Pancreas (tissue), 10 donors: ENCODE data around the gene ABCA7. TPM values are rescaled to one million over a fixed set of nuclear protein-coding genes. Genes with fewer than 3 reads are reported as not detected.

ENCODE experiments used
- ATAC-seq, 4 donors: fragments of 200-7000 bp; cut with Tn5 transposase; one replicate each; pipeline versions ENCODE4 v1.8.0 to v1.9.1; 2020; ENCODE audit warnings: mild to moderate bottlenecking in 4 of 4, moderate library complexity in 4 of 4
- DNase-seq, 6 donors: peaks; one replicate each; pipeline ENCODE4 v3.0.0-alpha.2; 2020
- FAIRE-seq: peaks from 2 replicates; lab custom pipeline; 2012; peaks lifted over from hg19 to GRCh38; lab: Jason Lieb, UNC
- H3K27ac ChIP-seq, 4 donors: fragments of 200-600 bp; sonication (generic); 1 replicate in 3 of 4; 2 replicates in 1 of 4; pipeline versions ENCODE4 v1.5.0 to v1.8.0; 2020
- H3K27me3 ChIP-seq, 4 donors: fragments of 200-600 bp; one replicate each; pipeline ENCODE4 v1.8.0; 2021
- H3K36me3 ChIP-seq, 3 donors: fragments of 200-600 bp; sonication (generic) in 1 of 3; one replicate each; pipeline versions ENCODE4 v1.5.0 to v1.8.0; 2020 to 2021
- H3K4me1 ChIP-seq, 3 donors: fragments of 200-600 bp; one replicate each; pipeline ENCODE4 v1.8.0; 2021
- H3K4me3 ChIP-seq, 4 donors: fragments of 200-600 bp; sonication (generic) in 2 of 4; one replicate each; pipeline versions ENCODE4 v1.5.0 to v1.8.0; 2020 to 2021
- H3K9me3 ChIP-seq, 4 donors: fragments of 200-600 bp; one replicate each; pipeline ENCODE4 v1.8.0; 2021
- WGBS, 2 donors: extraction: QIAGEN DNeasy Blood & Tissue Kit; methylation state at CpG; one replicate each; pipeline ENCODE4 v1.1.7; 2013; 5-methylcytosine and 5-hydroxymethylcytosine counted together
- intact Hi-C, 3 donors: fragments of 100-400 bp; cut with DNase I; formaldehyde crosslinking; loops; one replicate each; pipeline versions ENCODE4 v1.11.1 to v1.14.2; 2022
- polyA plus RNA-seq, 2 donors: library from polyadenylated mRNA; stranded (reverse); fragments of 200-250 nt; gene quantifications; one replicate each; pipeline ENCODE4 v1.2.3, GENCODE V29; 2013
- total RNA-seq, 6 donors: library from RNA; stranded (reverse); fragmentation: NEBNext Ultra II Directional in 4 of 6; extraction: Animal tissue kit (Norgen Biotek cat#: 25700) in 4 of 6; gene quantifications; one replicate each; pipeline versions ENCODE4 v1.2.1 to v1.2.4, GENCODE V29; 2021 to 2023
- TF ChIP-seq, protein P1 (sequence below), 4 donors: fragments of 200-600 bp; sonication (generic) in 3 of 4; IDR thresholded peaks; one replicate each; pipeline versions ENCODE4 v1.5.0 to v1.8.0; 2021; ENCODE audit warnings: antibody characterized with exemption in 4 of 4
- donor health status: healthy with polysubstance abuse.
- donor health status: DM: no; HTN: no; CAD: no; lungs with moderate emphysema.
- donor health status: DM: no; HTN: no; CAD: no.
- donor health status: control.
- donor health status: control.
- donor health status: Bipolar disorder and iron deficiency.
- donor health status: DM: yes; HTN: yes; CAD: no.
- donor health status: DM: no; HTN: no; CAD: no.
- donor health status: DM: no; HTN: no; CAD: no.
- donor health status: DM: yes; HTN: yes; CAD: no.

Gene ABCA7
- total and polyA plus RNA-seq, 8 donors: 6.9 to 131 (median 17.8) TPM

DNA sequence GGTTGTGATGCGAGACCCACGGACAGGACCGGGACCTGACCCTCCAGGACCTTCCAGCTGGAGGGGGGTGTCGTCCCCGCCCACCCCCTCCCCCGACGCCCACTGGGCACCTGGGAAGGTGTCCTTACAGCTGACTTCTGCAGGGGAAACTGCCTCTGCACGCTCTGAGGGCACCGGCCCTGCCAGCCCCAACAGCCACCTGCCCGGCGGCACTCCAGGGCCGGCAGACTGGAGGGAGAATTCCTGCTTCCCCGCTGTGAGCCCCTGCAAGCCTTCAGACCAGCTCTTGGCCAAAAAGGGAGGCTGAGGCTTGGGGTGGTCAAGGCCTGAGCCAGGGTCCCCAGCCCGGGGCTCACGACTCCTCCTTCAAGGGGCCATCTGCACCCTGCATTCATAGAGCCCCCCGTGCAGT lies 12.3 kb upstream of the ABCA7 start:
- DNase-seq: peak in 3 of 6 donors; percentile 40 to 81 (median 58)
- WGBS, 2 donors: 6% methylated on average over 15 to 16 of the region's 16 CpGs
- peak; percentile 10 to 28 (median 20) for ATAC-seq

DNA sequence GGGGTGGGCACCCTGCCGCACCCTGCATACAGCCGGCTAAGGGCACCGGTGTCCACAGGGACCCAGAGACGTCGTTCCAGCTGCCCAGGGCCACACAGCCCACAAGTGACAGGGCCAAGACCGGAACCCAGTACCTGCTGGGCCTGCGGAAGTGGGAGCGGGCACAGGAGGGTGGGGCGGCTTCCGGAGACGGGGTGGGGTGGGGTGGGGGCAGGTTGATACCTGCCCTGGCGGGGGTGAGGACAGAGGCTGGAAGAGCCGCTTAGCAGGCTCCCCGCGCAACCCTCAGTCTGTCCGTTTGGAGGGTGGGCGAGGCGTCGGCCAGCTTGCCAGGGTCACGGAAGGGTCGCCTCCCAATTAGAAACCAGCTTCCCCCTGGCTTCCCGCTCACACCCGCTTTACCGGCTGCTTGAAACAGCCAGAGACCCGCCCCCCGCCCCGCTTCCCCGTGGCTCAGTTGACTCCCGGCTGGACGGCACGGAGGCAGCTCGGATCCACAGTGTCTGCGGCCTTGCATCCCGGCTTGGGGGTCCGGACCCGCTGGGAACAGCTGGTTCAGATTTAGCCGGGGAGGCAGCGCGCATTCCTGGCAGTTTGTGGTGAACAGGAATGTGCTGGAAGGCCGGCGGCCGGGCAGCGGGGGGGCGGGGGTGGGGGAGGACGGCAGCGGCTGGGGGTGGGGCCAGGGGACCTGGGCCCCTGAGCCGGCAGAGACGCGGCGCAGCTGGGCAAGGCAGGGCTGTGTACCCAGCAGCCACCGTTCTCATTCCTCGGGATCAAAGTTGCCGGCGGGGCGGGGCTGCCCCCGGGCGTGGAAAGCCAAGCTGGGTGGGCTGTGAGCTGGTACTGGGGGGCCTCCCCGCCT lies 11.6 kb upstream of the ABCA7 start:
- DNase-seq (peak; percentile 71 to 89 (median 80)), FAIRE-seq (no peak), ATAC-seq (peak; percentile 75 to 79 (median 78))
- Histone ChIP-seq H3K4me1 (no peaks in the 10 kb centered on the region), H3K4me3 (peak overlapping the region; percentile 52 to 85 (median 76)), H3K27ac (peak overlapping the region; percentile 47 to 94 (median 82)), H3K27me3 (no peaks in the 10 kb centered on the region), H3K9me3 (no peaks in the 10 kb centered on the region), H3K36me3 (peaks cover 0 to 13% (median 0%) of the 10 kb centered on the region in 3 donors)
- 2 to 3% methylated on average over 50 to 58 of the region's 58 CpGs for WGBS, 2 donors
- TF ChIP-seq, protein P1, sequence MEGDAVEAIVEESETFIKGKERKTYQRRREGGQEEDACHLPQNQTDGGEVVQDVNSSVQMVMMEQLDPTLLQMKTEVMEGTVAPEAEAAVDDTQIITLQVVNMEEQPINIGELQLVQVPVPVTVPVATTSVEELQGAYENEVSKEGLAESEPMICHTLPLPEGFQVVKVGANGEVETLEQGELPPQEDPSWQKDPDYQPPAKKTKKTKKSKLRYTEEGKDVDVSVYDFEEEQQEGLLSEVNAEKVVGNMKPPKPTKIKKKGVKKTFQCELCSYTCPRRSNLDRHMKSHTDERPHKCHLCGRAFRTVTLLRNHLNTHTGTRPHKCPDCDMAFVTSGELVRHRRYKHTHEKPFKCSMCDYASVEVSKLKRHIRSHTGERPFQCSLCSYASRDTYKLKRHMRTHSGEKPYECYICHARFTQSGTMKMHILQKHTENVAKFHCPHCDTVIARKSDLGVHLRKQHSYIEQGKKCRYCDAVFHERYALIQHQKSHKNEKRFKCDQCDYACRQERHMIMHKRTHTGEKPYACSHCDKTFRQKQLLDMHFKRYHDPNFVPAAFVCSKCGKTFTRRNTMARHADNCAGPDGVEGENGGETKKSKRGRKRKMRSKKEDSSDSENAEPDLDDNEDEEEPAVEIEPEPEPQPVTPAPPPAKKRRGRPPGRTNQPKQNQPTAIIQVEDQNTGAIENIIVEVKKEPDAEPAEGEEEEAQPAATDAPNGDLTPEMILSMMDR (IDR thresholded peaks at IDR 0.05): no peak
- intact Hi-C loops: no loop called here

More for the DNA sequence above, 12.3 kb upstream of the ABCA7 start:
- Histone ChIP-seq H3K4me3 (peak overlapping the region; percentile 52 to 85 (median 76)), H3K36me3 (peaks cover 0 to 8% (median 0%) of the 10 kb centered on the region in 3 donors), H3K4me1 (no peaks in the 10 kb centered on the region), H3K27ac (peak overlapping the region; percentile 47 to 94 (median 82)), H3K27me3 (no peaks in the 10 kb centered on the region), H3K9me3 (no peaks in the 10 kb centered on the region)
- FAIRE-seq: no peak
- TF ChIP-seq, protein P1 (IDR thresholded peaks at IDR 0.05): no peak
- intact Hi-C loops: no loop called here

DNA sequence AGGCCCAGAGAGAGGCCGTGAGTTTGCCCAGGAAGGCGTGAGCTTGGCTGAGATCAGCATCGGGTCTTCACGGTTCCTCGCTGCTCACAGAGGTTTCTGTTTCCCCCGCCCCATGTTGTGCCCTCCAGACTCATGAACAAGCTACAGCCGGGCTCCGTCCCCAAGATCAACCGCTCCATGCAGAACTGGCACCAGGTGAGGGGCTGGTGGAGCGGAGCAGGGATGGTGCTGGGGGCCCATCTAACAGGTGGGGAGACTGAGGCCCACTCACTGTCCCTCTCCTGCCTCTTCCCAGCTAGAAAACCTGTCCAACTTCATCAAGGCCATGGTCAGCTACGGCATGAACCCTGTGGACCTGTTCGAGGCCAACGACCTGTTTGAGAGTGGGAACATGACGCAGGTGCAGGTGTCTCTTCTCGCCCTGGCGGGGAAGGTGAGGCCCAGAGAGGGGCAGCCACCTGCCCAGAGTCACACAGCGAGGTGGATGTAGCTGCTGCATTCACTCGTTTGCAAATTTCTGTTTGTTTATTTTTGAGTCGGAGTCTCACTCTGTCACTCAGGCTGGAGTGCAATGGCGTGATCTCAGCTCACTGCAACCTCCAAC lies 7.5 kb upstream of the ABCA7 start:
- Histone ChIP-seq H3K27me3 (no peaks in the 10 kb centered on the region), H3K4me3 (no peak overlapping the region), H3K27ac (no peak overlapping the region), H3K4me1 (no peaks in the 10 kb centered on the region), H3K9me3 (no peaks in the 10 kb centered on the region), H3K36me3 (peaks cover 0 to 13% (median 0%) of the 10 kb centered on the region in 3 donors)
- TF ChIP-seq, protein P1 (IDR thresholded peaks at IDR 0.05): no peak
- intact Hi-C loops: no loop called here
- FAIRE-seq (no peak), ATAC-seq (no peak), DNase-seq (no peak)
- WGBS, 2 donors: 81 to 86% methylated on average over 20 of the region's 20 CpGs

DNA sequence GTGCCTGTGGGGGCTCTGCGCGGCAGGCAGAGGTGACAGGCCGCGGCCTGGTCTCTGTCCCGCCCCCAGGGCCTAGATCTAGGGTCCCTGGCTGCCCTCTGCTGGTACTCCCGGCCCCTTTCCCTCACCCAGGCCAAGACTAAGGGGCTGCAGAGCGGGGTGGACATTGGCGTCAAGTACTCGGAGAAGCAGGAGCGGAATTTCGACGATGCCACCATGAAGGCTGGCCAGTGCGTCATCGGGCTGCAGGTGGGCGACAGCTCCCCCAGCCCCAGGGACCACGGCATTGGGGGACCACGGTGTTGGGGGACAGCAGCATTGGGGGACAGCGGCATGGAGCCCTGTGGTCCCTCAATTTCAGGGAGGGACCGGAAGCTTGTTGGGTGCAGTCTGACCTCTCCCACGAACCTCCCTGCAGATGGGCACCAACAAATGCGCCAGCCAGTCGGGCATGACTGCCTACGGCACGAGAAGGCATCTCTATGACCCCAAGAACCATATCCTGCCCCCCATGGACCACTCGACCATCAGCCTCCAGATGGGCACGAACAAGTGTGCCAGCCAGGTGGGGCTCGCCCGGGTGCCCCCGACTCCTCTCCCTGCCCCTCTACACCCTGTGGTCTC lies 3.8 kb upstream of the ABCA7 start:
- H3K4me1 ChIP-seq: peaks cover 0 to under 1% (median 0%) of the 10 kb centered on the region in 3 donors
- H3K36me3 ChIP-seq: peaks cover 0 to 13% (median 0%) of the 10 kb centered on the region in 3 donors
- no peak for ATAC-seq

More for the DNA sequence above, 3.8 kb upstream of the ABCA7 start:
- TF ChIP-seq, protein P1 (IDR thresholded peaks at IDR 0.05): no peak
- 91 to 93% methylated on average over 29 of the region's 29 CpGs for WGBS, 2 donors
- no peaks in the 10 kb centered on the region for H3K27me3 ChIP-seq
- peak in 1 of 6 donors; percentile 71 for DNase-seq
- no peak for FAIRE-seq
- no peak overlapping the region for H3K27ac ChIP-seq
- H3K4me3 ChIP-seq: no peak overlapping the region
- no peaks in the 10 kb centered on the region for H3K9me3 ChIP-seq
- intact Hi-C loops: no loop called here
